HepG2 (cell line): ENCODE data around the gene NOTUM. TPM values are rescaled to one million over a fixed set of nuclear protein-coding genes. Genes with fewer than 3 reads are reported as not detected.

Source experiments
- AHR ChIP-seq: IDR thresholded peaks from 2 replicates; pipeline ENCODE4 v1.6.1; 2018; ENCODE audit warnings: missing genetic modification reagents, missing compliant biosample characterization
- CEBPG ChIP-seq: IDR thresholded peaks from 2 replicates; pipeline ENCODE4 v1.6.1; 2016
- HNF4G ChIP-seq, 2 experiments: sonication (generic) in 1 of 2; formaldehyde crosslinking in 1 of 2; IDR thresholded peaks; 2 replicates each; pipeline versions ENCODE4 v1.4.0 to v1.6.1; 2011 to 2020; ENCODE audit warnings: borderline replicate concordance in 2 of 2, low read depth in 2 of 2, mild to moderate bottlenecking in 2 of 2, low read length in 1 of 2, missing genetic modification reagents in 1 of 2, moderate library complexity in 1 of 2
- IKZF1 ChIP-seq: fragments of 450-650 bp; IDR thresholded peaks from 2 replicates; pipeline ENCODE4 v1.7.1; 2016
- LRRFIP1 ChIP-seq: sonication (generic); formaldehyde crosslinking; conservative IDR thresholded peaks from 2 replicates; pipeline ENCODE4 v1.4.0; 2020; ENCODE audit warnings: missing genetic modification reagents
- MTF1 ChIP-seq: sonication (generic); formaldehyde crosslinking; IDR thresholded peaks from 2 replicates; pipeline ENCODE4 v1.5.0; 2020; ENCODE audit warnings: missing genetic modification reagents
- PAXIP1 ChIP-seq: sonication (generic); formaldehyde crosslinking; conservative IDR thresholded peaks from 2 replicates; pipeline ENCODE4 v1.4.0; 2020; ENCODE audit warnings: mild to moderate bottlenecking, missing genetic modification reagents, moderate library complexity
- PRPF4 ChIP-seq: fragments of 200-400 bp; formaldehyde crosslinking; IDR thresholded peaks from 2 replicates; pipeline ENCODE4 v1.6.1; 2016; ENCODE audit warnings: low read length, low read depth; ENCODE audit not compliant: poor library complexity, severe bottlenecking
- TBP ChIP-seq: sonication (generic); formaldehyde crosslinking; IDR thresholded peaks from 2 replicates; pipeline ENCODE4 v1.5.0; 2020; ENCODE audit warnings: missing genetic modification reagents
- TCF7 ChIP-seq: sonication (generic); IDR thresholded peaks from 2 replicates; pipeline ENCODE4 v1.6.1; 2016; ENCODE audit warnings: antibody characterized with exemption, low read depth
- TFDP1 ChIP-seq: IDR thresholded peaks from 2 replicates; pipeline ENCODE4 v1.6.1; 2016; ENCODE audit warnings: missing compliant biosample characterization, missing genetic modification reagents, borderline replicate concordance
- ZHX2 ChIP-seq, 2 experiments: sonication (generic) in 1 of 2; formaldehyde crosslinking in 1 of 2; IDR thresholded peaks; 2 replicates each; pipeline versions ENCODE4 v1.6.1 to v1.9.0; 2014 to 2022; ENCODE audit warnings: antibody characterized with exemption in 1 of 2, borderline replicate concordance in 1 of 2, inconsistent platforms in 1 of 2, low read depth in 1 of 2, missing genetic modification reagents in 1 of 2
- ZNF383 ChIP-seq: sonication (generic); formaldehyde crosslinking; IDR thresholded peaks from 2 replicates; pipeline ENCODE4 v1.4.0; 2020; ENCODE audit warnings: missing genetic modification reagents, mild to moderate bottlenecking, borderline replicate concordance
- polyA plus RNA-seq, 8 experiments: library from polyadenylated mRNA; depleted of rRNA in 3 of 8; stranded (reverse) in 7 of 8; unstranded in 1 of 8; fragments of >200 nt; fragmentation: Illumina TruSeq in 4 of 8; extraction: Trizol in 4 of 8; gene quantifications; 2 replicates each; pipeline versions ENCODE4 v1.2.1 to v1.2.3, GENCODE V29; 2011 to 2016; ENCODE audit warnings: low read depth in 4 of 8, missing spikeins in 1 of 8, mixed read lengths in 1 of 8; ENCODE audit not compliant: insufficient read depth in 1 of 8
- total RNA-seq, 5 experiments: library from RNA; depleted of rRNA; stranded (reverse); fragments of >200 nt; fragmentation: Illumina TruSeq; extraction: Trizol; gene quantifications; 2 replicates each; pipeline ENCODE4 v1.2.3, GENCODE V29; 2016; ENCODE audit warnings: low read depth in 1 of 5

Gene NOTUM
- total and polyA plus RNA-seq, 2 of the 13 experiments (the other 11 are each of a cell fraction or from before 2014, with no cell fraction given), result 150 to 160 TPM

- TF ChIP-seq HNF4G (IDR thresholded peaks at IDR 0.05; ENCODE audit: borderline replicate concordance, low read depth, low read length), result no peak
- no peak for TF ChIP-seq HNF4G (CRISPR knock-in tag; IDR thresholded peaks at IDR 0.05; ENCODE audit: borderline replicate concordance, low read depth)
- TF ChIP-seq TBP (CRISPR knock-in tag), result no peak
- TF ChIP-seq TCF7, result no peak
- no peak for TF ChIP-seq AHR
- no peak for TF ChIP-seq MTF1
- TF ChIP-seq LRRFIP1, result no peak
- no peak for TF ChIP-seq ZHX2 (IDR thresholded peaks at IDR 0.05; ENCODE audit: low read depth)
- 0 out of 2 replicates have a peak, but pooled peaks have one; percentile 61 for TF ChIP-seq ZHX2 (CRISPR knock-in tag; IDR thresholded peaks at IDR 0.05; ENCODE audit: borderline replicate concordance)
- TF ChIP-seq IKZF1, result no peak
- no peak for TF ChIP-seq PAXIP1 (CRISPR knock-in tag)
- TF ChIP-seq TFDP1 (CRISPR knock-in tag), result peak; percentile 20; the same call in 1 of the 2 replicates
- TF ChIP-seq ZNF383, result no peak
- no peak for TF ChIP-seq CEBPG (CRISPR knock-in tag)
- TF ChIP-seq PRPF4, result no peak
These were observed 823 bp upstream of the NOTUM start (continued) for GRCh38 chr17:81961521-81962498.
